Gastroesophageal sphincter (tissue), 4 donors: ENCODE data around the gene CLEC4A. TPM values are rescaled to one million over a fixed set of nuclear protein-coding genes. Genes with fewer than 3 reads are reported as not detected.

Source experiments
- ATAC-seq: fragments of 150-250 bp; one replicate; pipeline ENCODE4 v1.9.1; 2016; ENCODE audit warnings: mild to moderate bottlenecking, moderate library complexity
- H3K27ac ChIP-seq, 4 donors: fragments of 200-600 bp; sonication (generic) in 3 of 4; 1 replicate in 3 of 4; 2 replicates in 1 of 4; pipeline ENCODE4 v1.5.1; 2016 to 2019
- H3K27me3 ChIP-seq: fragments of 200-600 bp; sonication (generic); one replicate; pipeline ENCODE4 v1.5.1; 2019
- H3K36me3 ChIP-seq, 2 donors: fragments of 200-600 bp; sonication (generic); one replicate each; pipeline ENCODE4 v1.5.1; 2019; ENCODE audit warnings: control low read depth in 1 of 2
- H3K4me1 ChIP-seq, 3 donors: fragments of 200-600 bp; sonication (generic); 1 replicate in 2 of 3; 2 replicates in 1 of 3; pipeline ENCODE4 v1.5.1; 2016 to 2019; ENCODE audit warnings: control low read depth in 2 of 3
- H3K4me3 ChIP-seq, 2 donors: fragments of 200-600 bp; sonication (generic); one replicate each; pipeline ENCODE4 v1.5.1; 2019; ENCODE audit warnings: mild to moderate bottlenecking in 1 of 2, moderate library complexity in 1 of 2
- H3K9me3 ChIP-seq, 3 donors: fragments of 200-600 bp; sonication (generic); one replicate each; pipeline ENCODE4 v1.5.1; 2017 to 2019; ENCODE audit warnings: control low read depth in 2 of 3
- CTCF ChIP-seq, 4 experiments: fragments of 200-600 bp in 2 of 4; fragments of 450-650 bp in 2 of 4; sonication (generic) in 1 of 4; IDR thresholded peaks; one replicate each; pipeline ENCODE4 v1.5.1; 2017 to 2019; ENCODE audit warnings: antibody characterized with exemption in 4 of 4, mild to moderate bottlenecking in 2 of 4, moderate library complexity in 2 of 4
- EP300 ChIP-seq: sonication (generic); formaldehyde crosslinking; IDR thresholded peaks from one replicate; pipeline ENCODE4 v1.6.1; 2017; ENCODE audit warnings: antibody characterized with exemption, mild to moderate bottlenecking
- POLR2A ChIP-seq, 2 donors: fragments of 450-650 bp; IDR thresholded peaks; one replicate each; pipeline ENCODE4 v1.6.1; 2017; ENCODE audit warnings: antibody characterized with exemption in 2 of 2, mild to moderate bottlenecking in 2 of 2, moderate library complexity in 1 of 2
- POLR2AphosphoS5 ChIP-seq: sonication (generic); formaldehyde crosslinking; IDR thresholded peaks from one replicate; pipeline ENCODE4 v1.6.1; 2017; ENCODE audit warnings: antibody characterized with exemption
- WGBS, 2 donors: methylation state at CpG; one replicate each; pipeline ENCODE4 v1.1.5; 2018; ENCODE audit warnings: low coverage in 1 of 2; 5-methylcytosine and 5-hydroxymethylcytosine counted together
- total RNA-seq, 4 donors: library from RNA; depleted of rRNA; stranded (reverse); fragments of >200 nt; gene quantifications; one replicate each; pipeline ENCODE4 v1.1.0, GENCODE V29; 2016

The CLEC4A gene
- 1 to 10 TPM in 3 of 4 donors, not detected in 1; 1.5 to 4.0 (median 3.0) TPM for total RNA-seq

GRCh38 chr12:8123124-8123912, at the start of gene CLEC4A:
Gene CLEC4A (plus strand): TSS chr12:8123617. CDS start chr12:8123879, 262 bp downstream.
- H3K4me3 ChIP-seq, result no peak within 1 kb of the TSS
- H3K36me3 ChIP-seq, result peaks cover 0 to 25% of the 10 kb centered on the region in 2 donors
- H3K27me3 ChIP-seq, result no peaks in the 10 kb centered on the region
- no peaks in the 10 kb centered on the region for H3K4me1 ChIP-seq
- H3K27ac ChIP-seq, result no peak within 1 kb of the TSS
- 84 to 89% methylated on average over 3 to 5 of the region's 5 CpGs for WGBS, 2 donors
- no peaks in the 10 kb centered on the region for H3K9me3 ChIP-seq
- ATAC-seq, result no peak
- TF ChIP-seq CTCF (IDR thresholded peaks at IDR 0.05) (no peak), POLR2AphosphoS5 (no peak), EP300 (no peak), POLR2A (IDR thresholded peaks at IDR 0.05) (no peak)

GRCh38 chr12:8075935-8076334, 47.5 kb upstream of the CLEC4A start:
- Histone ChIP-seq H3K27me3 (no peaks in the 10 kb centered on the region), H3K36me3 (no peaks in the 10 kb centered on the region), H3K4me1 (peaks cover 0 to 5% (median under 1%) of the 10 kb centered on the region in 3 donors), H3K27ac (no peak overlapping the region), H3K4me3 (no peak overlapping the region), H3K9me3 (no peaks in the 10 kb centered on the region)
- 91 to 94% methylated on average over 5 to 6 of the region's 6 CpGs for WGBS, 2 donors
- no peak for ATAC-seq
- TF ChIP-seq CTCF (IDR thresholded peaks at IDR 0.05), result no peak
- TF ChIP-seq POLR2A (IDR thresholded peaks at IDR 0.05), result no peak

DNA sequence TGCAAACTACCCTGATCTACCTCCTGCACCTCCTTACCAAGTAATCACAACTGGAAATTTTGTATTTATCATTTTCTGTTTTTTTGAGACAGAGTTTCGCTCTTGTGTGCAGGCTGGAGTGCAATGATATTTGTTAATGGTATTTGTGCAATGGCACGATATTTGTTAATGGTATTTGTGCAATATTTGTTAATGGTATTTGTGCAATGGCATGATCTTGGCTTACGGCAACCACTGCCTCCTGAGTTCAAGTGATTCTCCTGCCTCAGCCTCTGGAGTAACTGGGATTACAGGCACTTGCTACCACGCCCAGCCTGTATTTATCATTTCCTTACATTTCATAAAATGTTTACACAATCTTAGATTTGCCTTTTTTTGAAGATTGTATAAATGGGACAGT, 47.1 kb upstream of the CLEC4A start:
- ATAC-seq, result no peak
- Histone ChIP-seq H3K9me3 (no peaks in the 10 kb centered on the region), H3K27ac (no peak overlapping the region), H3K4me3 (no peak overlapping the region), H3K36me3 (no peaks in the 10 kb centered on the region), H3K4me1 (peaks cover 0 to 9% (median 4%) of the 10 kb centered on the region in 3 donors), H3K27me3 (no peaks in the 10 kb centered on the region)
- TF ChIP-seq EP300 (no peak), POLR2AphosphoS5 (no peak), POLR2A (IDR thresholded peaks at IDR 0.05) (no peak), CTCF (IDR thresholded peaks at IDR 0.05) (no peak)
- 74 to 82% methylated on average over 4 of the region's 4 CpGs for WGBS, 2 donors

- no peak overlapping the region for H3K27ac ChIP-seq
- no peak for ATAC-seq
- peaks cover 0 to 9% (median 4%) of the 10 kb centered on the region in 3 donors for H3K4me1 ChIP-seq
- TF ChIP-seq EP300 (no peak), POLR2A (IDR thresholded peaks at IDR 0.05) (no peak), CTCF (IDR thresholded peaks at IDR 0.05) (no peak), POLR2AphosphoS5 (no peak)
- no peaks in the 10 kb centered on the region for H3K27me3 ChIP-seq
- H3K36me3 ChIP-seq, result no peaks in the 10 kb centered on the region
- 35 to 59% methylated on average over 4 of the region's 4 CpGs for WGBS, 2 donors
- H3K9me3 ChIP-seq, result no peaks in the 10 kb centered on the region
- no peak overlapping the region for H3K4me3 ChIP-seq
Measured at GRCh38 chr12:8077207-8077606, 46.2 kb upstream of the CLEC4A start.

- Histone ChIP-seq H3K36me3 (no peaks in the 10 kb centered on the region), H3K27me3 (no peaks in the 10 kb centered on the region), H3K4me1 (peaks cover 4 to 18% (median 5%) of the 10 kb centered on the region in 3 donors), H3K9me3 (no peaks in the 10 kb centered on the region), H3K27ac (no peak overlapping the region), H3K4me3 (no peak overlapping the region)
- WGBS, 2 donors, result 7 to 29% methylated on average over 3 to 4 of the region's 4 CpGs
- TF ChIP-seq POLR2AphosphoS5 (no peak), CTCF (IDR thresholded peaks at IDR 0.05) (peak in 1 of 4 experiments; percentile 18)
- ATAC-seq, result no peak
Measured at GRCh38 chr12:8078398-8078797, 45.0 kb upstream of the CLEC4A start.
